HG03039 (cell line): ENCODE results near the gene PRKAR1B.

ENCODE experiments used
- ATAC-seq: cut with Tn5 transposase; IDR thresholded peaks from one replicate; pipeline ENCODE4 v1.9.1; 2021; ENCODE audit warnings: mild to moderate bottlenecking, moderate library complexity; ENCODE audit not compliant: unreplicated experiment

Gene PRKAR1B

DNA sequence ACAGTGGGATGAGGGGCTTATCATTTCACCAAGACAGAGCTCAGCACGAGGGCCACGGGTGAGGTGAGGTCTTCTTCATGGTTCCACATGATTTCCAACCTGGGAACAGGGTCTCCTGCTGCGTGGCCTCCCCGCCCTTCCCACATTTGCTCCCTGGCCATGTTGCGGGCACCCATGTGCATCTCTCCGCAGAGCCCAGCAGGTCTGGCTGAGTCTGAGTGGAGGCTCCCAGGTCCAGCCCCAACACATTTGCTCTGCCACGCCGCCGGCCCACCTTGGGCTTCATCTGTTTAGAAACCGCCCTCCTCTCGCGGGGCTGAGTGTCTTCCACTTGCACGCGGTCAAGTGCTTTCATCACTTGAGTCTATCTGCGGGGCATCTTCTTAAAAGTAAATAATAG is 14.8 kb upstream of the PRKAR1B start:
- no peak for ATAC-seq

GRCh38 chr7:741191-741671 is 14.2 kb upstream of the PRKAR1B start:
- ATAC-seq, result no peak

DNA sequence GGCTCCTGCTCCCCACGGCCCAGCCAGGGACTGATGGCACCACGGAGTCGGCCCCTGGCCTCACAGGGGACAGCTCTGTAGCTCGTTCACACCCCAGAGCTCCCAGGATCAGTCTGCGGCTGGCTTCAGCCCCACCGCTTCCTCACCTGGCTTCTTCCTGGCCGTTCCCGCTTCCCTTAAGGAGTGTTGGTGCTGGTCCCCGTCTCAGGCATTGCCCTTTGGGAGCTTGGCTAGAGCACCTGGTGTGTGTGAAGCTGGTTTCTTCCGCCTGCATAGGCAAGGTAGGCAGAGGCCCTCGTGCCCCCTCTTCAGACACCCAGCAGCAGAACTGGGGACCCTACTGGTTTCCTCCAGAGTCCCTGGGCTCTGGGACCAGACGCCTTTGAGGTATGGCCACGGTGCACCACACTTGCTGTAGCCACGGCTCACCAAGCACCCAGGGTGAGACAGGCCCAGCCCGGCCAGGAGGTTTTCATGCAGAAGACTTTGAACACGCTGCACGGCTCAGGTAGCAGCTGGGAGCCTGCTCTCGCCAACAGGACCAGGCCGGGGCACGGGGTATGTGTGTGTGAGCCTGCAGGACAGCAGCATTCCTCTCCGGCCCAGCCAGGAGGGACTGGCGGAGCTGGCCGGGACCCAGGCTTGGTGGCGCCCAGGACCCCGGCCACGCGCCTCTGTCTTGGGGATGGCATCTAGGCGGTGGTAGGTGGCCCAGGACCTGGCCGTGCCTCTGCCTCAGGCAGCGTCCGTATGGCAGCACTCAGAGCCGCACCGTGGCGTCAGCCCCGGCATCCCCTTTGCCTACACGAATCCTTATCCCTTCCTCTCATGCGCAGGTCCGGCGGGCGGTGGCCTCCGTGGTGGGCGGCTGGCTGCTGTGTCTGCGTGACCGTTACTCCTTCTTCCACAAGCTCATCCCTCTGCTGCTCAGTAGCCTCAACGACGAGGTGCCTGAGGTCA is 13.2 kb upstream of the PRKAR1B start:
- no peak for ATAC-seq

GRCh38 chr7:739455-739982 is 12.4 kb upstream of the PRKAR1B start:
- no peak for ATAC-seq

DNA sequence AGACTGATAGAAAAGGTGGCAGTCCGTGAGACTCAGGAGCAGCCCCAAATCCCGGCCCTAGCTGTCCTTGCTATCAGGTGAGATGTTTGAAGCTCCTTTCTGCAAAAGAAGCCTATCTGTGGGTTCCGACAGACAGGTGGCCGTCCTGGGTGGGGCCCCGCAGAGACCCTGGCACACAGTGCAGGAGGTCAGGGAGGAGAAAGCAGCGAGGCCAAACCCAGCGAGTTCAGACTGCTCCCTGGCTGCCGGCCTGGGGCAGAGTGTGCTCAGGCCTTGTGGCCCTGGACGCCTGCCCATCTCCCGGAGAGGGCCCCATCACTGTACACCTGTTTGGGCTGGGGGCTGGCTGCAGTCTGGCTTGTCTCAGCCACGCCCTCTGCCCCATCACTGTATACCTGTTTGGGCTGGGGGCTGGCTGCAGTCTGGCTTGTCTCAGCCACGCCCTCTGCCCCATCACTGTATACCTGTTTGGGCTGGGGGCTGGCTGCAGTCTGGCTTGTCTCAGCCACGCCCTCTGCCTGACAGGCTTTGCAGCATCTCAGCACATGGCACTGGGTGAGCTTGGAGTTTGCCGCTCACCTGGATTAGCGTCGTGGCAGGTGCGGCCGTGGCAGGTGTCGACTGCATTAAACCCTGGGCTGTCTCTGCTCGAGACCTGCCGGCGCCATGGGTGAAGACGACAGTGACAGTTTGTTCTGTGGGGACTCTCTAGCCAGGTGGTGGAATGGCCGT is 11.8 kb upstream of the PRKAR1B start:
- no peak for ATAC-seq

DNA sequence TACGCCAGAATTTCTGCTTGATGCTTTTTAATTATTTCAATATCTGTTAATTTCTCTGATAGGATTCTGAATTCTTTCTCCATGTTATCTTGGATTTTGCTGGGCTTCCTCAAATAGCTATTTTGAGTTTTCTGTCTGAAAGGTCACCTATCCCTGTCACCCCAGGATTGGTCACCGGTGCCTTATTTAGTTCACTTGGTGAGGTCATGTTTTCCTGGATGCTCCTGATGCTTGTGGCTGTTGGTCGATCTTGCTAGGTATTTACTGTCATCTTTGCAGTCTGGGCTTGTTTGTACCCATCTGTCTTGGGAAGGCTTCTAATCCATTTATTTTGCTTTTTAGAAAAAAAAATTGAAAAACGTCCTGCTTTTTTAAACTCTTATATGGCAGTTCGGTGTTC is 11.2 kb upstream of the PRKAR1B start:
- no peak for ATAC-seq

GRCh38 chr7:734808-735207 is 7.7 kb upstream of the PRKAR1B start:
- ATAC-seq, result no peak

DNA sequence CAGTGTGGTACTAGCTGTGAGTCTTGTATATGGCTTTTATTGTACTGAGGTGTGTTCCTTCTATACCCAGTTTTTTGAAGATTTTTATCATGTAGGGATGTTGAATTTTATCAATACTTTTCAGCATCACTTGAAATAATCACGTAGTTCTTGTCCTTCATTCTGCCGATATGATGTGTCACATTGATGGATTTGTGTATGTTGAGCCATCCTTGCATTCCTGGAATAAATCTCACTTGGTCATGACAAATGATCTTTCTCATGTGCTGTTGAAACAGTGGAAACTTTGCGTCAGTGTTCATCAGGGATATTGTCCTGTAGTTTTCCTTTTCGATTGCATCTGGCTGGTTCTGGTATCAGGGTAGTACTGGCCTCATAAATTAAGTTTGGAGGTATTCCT is 7.1 kb upstream of the PRKAR1B start:
- no peak for ATAC-seq

GRCh38 chr7:732556-732955 is 5.5 kb upstream of the PRKAR1B start:
- ATAC-seq, result no peak

DNA sequence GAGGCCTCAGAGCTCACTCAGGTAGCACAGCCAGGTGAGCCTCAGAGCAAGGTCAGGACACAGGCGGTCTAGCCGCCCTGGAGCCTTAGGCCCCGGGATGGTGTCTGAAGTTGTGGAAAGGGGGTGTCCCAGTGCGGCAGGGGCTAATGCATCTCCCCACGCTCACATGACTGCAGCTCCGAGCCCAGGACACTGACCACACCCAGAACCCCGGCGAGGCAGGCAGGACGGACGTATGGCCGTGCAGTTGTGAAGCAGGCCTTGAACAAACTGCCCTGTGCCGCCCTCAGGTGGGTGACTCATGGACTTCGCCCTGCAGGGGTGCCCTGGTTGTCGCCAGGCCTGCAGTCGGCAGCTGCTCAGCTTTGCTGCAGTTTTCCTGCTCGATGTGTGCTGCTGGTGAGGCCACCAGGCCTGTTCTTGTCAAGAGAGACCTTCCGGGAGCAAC is 5.0 kb upstream of the PRKAR1B start:
- ATAC-seq, result no peak

GRCh38 chr7:731440-732085 is 4.5 kb upstream of the PRKAR1B start:
- no peak for ATAC-seq

DNA sequence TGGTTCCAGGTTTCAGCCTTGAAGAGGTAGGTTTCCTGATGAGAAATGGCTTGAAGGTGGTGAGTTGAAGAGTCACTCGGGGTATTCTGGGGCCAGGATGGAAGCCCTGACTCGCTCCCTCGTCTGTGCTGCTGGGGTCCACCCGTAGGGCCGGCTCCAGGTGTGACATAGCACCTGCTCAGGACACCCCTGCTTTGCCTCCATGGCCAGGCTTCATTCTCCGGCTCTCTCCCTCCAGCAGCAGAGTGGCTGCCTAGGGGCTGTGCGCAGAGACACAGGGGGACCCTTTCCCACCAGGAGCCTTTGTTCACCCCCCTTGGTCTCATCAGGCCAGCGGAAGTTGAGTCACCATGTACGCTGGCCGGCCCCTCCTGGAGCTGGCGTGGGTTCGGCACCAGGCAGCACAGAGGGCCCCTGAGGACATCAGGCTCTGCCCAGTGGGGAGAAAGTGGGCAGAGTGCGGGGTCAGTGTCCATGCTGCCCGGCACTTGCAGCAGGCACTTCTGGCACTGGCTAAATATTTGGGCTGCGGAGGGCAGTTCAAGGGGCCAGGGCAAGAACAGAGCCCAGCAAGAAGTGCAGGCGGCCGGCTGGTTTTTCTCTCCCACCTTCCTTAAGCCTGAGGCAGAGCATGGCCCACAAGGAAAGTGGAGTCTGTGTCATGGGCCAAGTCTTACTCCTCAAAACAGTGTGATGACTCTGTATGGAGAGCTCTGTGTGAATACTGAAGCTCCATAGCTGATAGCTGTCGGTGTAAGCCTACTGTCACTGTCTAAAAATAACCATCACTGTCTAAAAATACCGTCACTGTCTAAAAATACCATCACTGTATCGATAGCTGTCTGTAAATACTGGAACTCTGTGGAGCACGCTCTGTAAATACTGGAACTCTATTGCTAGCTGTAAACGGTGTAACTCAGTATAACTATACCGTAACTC is 3.7 kb upstream of the PRKAR1B start:
- no peak for ATAC-seq

GRCh38 chr7:729140-730000 is 2.3 kb upstream of the PRKAR1B start:
- ATAC-seq, result no peak

GRCh38 chr7:728602-729001 is 1.5 kb upstream of the PRKAR1B start:
- no peak for ATAC-seq

DNA sequence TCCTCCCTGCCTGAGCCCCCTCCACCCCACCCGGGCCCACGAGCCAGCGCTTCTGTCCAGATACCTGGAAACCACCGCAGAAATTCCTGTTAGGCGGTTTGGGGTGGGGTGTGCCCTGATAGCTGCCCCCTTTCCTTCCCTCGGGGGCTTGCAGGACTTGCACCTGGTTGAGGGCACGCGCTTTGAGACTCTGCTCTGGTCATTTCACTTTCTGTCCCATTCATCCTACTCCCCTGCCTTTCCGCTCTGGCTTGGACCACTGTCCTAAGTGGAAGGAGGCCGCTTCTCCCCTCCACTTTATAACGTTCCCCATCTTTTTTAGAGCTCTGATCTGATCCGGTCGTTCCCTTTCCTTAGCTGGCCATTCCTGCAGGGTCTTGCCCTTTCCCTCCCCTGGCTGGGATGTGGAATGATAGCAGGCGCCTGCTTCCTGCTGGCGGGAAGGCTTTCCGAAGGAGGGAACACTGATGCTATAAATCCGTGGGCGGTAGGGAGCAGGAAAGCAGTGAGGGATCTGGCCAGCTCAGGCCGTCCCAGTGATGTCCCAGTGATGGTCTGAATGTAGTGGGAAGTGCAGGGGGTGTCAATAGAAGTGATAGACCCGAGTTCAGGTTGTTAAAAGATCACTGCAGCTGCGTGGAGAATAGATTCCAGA is 852 bp upstream of the PRKAR1B start:
- no peak for ATAC-seq

GRCh38 chr7:726854-727103 is 302 bp downstream of the PRKAR1B start:
- no peak for ATAC-seq

DNA sequence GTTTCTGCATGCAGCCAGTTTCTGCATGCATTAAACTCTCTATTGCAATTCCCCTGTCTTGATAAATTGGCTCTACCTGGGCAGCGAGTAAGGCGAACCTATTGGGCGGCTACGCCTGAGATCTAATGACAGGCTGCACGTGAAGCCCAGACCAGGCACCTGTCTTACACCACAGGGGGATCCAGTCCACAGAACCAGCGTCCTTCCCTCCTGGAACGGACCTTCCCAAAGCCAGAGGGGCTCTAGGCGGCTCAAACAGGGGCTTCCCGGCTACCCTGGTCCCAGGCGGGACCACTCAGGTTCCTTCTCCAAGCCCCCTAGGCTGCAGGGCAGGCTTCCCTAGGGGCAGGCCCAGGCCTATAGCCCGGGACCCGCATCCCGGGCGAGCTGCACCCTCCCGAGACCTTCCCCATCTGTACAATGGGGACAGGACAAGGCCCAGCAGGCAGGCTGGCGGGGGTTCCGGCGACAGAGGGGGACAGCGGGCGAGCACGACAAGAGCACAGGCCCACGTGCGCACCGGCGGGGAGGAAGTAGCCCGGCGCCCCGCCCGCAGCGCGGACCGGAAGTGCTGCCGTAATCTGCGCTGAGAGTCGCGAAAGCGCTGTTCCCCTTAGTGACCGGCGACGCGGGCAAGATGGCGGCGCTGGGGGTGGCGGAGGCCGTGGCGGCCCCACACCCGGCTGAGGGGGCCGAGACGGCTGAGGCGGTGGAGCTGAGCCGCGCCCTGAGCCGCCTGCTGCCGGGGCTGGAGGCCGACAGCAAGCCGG is 812 bp downstream of the PRKAR1B start, which contains the start of gene DNAAF5:
Gene DNAAF5 (plus strand): TSS at position 616 of the 770 bp plus-strand sequence. CDS start 22 bp downstream, at position 638.
- peak; percentile 64 for ATAC-seq
